GM18499 (cell line): ENCODE measurements around the gene SEPTIN8.

Source experiments
- ATAC-seq: cut with Tn5 transposase; IDR thresholded peaks from one replicate; pipeline ENCODE4 v1.9.1; 2021; ENCODE audit warnings: moderate number of reproducible peaks; ENCODE audit not compliant: insufficient read depth, unreplicated experiment

Gene SEPTIN8

DNA sequence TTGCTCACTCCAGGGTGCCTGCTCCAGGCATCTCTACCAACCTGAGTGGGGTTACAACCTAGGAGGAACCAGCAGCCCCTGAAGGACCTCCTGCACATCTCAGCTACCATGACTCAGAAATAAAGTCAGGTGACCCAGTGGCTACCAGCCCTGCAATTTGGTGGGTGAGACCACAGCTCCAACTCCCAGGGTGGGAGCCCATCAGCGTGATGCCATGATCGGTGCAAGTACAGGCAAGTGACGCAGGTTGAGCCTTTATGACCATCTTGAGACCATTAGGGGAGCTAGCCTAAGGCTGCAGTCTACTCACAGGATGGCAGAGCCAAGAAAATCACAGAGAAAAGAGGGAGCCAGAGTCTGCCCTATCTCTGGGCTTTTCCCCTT is 8.6 kb downstream of the SEPTIN8 start:
- no peak for ATAC-seq

DNA sequence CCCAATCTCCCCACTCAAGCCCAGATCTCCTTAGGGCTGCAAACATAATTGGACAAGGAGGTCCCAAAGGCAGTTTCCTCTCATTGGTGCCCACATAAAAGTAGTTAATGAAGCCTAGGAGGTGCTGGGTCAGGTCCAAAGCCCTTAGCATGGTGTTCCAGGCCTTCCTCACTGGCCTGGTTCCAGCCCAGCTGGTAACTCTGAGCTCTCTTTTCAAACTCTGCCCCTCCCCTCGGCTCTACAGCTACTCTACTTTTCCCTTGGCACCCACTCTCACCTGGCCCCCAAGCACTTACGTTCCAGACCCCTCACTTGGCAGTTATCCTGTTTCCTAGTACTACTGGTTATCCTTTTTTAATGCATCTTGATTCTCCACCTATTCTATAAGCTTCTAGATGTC is 9.9 kb downstream of the SEPTIN8 start:
- ATAC-seq = no peak

DNA sequence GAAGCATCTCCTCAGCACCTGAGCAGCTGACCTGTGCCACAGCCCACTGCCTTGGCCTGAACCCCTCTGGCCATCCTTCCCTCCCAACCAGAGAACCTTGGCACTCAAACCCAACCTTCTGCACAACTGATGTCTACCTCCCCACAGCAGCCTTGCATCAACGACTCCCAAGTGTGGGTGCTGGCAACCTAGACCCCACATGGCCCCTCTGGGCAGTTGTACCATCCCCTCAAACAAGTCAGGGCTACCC is 10.3 kb downstream of the SEPTIN8 start:
- no peak for ATAC-seq

DNA sequence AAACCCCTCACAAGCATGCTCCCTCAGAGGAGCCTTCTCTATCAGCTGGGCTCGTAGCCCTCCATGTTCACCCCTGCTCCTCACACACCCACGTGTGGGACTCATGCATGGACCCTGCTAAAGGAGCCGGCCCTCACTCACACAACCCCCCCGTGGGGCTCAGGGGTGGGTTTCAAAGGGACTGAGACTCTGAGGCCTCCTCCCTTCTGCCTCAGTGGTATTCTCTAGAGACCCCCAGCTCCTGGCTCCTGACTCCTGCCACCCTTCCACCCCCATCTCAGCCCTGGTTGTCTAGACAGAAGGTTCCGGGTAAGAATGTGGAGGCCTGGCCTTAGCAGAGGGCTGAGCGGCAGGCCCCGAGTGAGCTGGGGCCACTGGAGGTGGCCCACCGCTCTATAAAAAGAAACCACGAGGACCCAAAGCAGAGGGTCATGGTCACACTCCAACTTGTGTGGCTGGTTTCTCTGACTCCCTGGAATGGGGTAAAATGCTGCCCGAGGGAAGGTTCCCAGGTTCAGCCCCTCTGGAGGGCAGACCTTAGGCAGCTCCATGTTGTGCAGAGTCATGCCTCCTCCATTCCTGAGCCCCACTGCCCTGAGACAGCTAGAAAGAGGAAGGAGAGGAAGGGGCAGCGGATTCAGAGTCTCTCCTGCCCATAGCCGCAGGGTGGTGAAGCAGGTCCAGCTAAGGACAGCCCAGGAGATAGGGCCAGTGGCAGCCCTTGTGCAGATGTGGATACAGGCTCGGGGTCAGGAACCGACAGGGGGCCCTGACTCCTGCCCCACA is 10.8 kb downstream of the SEPTIN8 start:
- ATAC-seq = no peak

GRCh38 chr5:132765311-132766019 is 11.6 kb downstream of the SEPTIN8 start:
- ATAC-seq = no peak

DNA sequence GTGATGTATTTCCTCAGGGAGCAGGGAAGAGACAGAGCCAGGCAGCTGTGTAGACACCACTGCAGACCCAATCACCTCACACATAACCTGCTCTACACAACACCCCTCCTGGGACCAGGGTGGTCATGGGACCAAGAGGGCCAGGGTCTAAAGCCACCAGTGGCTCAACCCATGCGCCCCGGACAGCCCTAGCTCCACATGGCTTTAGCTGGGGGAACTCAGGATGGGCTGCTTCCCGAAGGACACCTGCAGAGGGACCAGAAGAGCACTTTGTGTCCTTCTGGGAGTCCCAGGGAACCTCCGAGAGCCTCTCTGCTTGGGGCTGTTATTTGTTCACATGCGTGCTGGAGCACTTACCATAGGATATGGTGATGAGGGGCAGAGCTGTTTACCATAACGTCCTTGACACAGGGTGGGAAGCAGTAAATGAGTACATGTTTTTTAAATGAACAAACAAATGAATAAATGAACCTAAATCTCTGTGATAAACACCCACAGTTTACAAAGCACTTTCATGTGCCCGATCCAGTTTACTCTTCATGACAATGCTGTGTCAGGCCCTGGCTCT is 12.3 kb downstream of the SEPTIN8 start:
- no peak for ATAC-seq

GRCh38 chr5:132764051-132764450 is 13.0 kb downstream of the SEPTIN8 start:
- no peak for ATAC-seq

GRCh38 chr5:132763181-132764036 is 13.6 kb downstream of the SEPTIN8 start:
- no peak for ATAC-seq

DNA sequence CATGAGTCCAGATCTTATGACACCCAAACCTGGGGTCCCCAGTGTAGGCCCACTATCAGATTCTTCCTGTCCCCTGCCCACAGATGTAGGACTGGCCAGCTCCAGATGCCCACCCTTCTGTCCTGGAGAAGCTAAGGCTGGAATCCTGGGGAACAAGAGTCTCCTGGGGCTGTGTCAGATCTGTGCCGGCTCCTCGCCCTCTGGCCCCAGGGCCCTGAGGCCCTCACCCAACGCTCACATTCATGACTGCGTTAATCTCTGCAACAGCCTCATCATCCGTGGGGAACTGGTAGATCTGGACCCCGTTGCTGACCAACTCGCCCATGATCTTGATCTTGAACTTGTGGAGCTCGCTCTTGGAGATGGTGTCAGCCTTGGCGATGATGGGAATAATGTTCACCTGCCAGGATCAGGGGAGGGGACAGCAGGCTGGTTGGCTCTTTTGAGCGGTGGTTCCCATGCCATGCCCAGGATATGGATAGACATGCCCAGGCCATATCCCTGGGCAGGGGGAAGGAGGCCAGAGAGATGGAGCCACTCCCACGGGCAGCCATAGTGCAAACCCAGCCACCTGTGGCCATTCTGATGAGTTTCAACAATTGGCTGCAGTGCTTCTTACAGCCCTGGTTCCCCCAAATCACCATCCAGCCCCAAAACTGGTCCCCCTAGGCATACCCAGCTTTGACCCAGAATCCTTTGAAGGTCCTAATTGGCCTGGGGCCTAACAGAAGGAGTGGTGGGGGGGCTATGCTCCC is 14.6 kb downstream of the SEPTIN8 start:
- ATAC-seq = no peak

DNA sequence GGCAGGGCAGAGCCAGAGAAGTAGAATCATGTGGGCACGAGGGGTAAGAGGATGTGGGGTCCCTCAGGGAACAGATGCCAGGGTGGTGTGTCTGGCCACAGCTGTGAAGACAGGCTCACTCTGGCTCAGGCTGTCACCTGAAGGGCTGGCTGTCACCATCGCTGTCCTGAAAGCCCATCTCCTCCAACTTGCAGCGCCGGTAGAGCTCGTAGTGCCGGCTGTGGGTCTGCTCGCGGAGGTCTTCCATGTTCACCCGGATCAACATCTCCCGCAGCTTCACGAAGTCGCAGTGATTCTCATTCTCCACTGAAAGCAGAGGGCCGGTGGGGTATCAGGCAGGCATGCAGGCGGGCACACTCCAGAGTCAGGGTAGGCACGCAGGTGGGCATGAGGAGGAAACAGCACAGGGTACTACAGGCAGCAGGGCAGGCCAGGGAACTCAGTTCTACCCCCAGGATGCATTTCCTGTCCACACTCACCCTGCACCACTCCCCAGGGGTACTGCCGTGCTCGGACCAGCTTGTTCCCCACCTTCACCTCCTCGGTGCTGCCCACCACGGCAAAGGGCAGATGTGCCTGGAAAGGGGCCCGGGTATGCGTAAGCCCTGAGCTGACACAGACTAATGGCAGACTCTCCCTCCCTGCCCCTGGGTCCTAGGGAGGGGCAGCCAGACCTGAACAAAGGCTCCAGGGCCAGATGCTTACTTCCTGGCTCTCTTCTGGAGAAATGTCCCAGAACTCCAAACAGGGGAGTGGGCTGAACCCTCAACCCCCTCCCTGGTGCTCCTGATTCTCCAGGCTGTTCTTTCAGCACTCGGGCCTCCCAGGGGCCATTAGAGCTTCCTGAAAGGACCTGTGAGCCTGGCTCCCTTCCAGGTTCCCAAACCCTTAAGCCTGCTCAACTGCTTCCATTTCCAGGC is 15.5 kb downstream of the SEPTIN8 start:
- ATAC-seq = no peak

GRCh38 chr5:132760601-132761317 is 16.3 kb downstream of the SEPTIN8 start:
- no peak for ATAC-seq

DNA sequence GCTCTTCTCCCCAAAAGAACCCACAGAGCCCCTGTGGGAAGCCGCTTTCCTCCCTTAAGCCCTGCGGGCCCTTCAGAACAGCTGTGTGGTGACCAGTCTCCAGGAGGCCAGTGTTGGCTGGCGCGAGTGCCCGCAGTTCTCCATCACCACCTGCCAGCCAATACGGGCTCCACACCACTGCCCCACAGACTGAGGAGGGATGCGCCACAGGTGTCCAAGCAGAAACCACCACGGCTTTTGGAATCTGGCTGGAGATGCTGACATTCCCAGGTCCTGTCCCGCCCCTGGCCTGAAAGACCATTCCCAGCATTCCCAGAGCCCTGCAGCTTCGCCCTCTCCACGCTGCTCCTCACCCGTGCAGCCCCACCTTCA is 17.0 kb downstream of the SEPTIN8 start:
- no peak for ATAC-seq

DNA sequence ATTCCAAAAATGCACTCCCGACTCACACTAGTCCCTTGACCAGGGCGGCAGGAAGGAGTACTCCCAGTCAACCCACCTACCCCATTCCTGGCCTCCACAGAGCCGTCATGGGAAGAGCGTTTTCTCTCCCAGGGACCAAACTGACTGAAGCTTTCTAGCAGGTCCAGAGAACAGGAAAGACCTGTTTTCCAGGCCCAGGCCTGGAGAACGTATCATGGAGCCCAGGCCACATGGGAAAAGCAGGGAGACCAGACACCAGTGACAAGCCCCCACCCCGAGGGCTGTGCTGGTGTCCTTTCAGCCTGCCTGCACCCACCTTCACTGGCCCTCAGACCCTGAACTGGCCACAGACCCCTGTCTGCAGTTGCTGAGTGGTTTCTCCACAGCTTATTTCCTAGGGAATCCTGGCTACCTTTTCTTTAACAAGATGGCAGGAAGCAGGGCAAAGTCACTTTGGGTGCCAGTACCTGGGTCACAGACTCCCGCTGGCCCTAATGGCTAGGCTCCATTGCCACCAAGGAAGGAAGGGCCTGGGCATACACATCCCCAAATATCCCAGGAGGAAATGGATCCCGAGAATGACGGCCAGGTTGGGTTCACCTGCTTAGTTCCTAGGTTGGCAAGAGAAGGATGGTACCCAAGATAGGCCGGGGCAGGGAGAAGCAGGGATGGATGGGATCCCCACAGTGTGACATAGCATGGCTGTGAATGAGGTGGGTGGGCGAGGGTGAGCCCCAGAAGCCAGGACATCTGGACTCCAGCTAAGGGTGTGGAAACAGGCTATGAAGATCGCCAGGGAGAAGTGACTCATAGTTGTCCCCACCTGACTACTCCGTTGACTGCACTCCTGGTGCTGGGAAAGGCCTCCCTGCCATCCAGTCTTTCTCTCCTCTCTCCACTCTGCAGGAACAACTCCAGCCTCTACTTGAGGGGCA is 17.7 kb downstream of the SEPTIN8 start:
- no peak for ATAC-seq

DNA sequence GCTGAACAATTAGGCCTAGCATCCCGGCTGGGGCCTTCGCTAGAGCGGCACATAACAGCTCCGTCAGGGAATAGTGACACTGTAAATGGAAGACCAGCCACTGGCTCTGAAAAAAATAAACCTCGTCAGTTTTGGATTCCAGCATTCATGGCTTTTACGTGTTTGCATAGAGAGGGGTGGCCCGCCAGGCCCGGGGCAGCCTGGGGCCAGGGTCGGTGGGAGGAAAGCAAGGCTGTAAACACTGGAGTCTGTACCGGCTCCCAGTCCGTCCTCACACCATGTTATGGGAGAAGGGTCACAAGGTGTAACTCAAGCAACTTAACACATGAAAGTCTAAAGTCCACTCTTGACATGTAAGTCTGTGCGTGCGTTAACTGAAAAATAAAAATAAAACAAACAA is 18.6 kb downstream of the SEPTIN8 start:
- no peak for ATAC-seq

GRCh38 chr5:132756542-132756941 is 20.5 kb downstream of the SEPTIN8 start:
- ATAC-seq = no peak

- ATAC-seq = no peak
Observed at GRCh38 chr5:132754947-132755346, 22.1 kb downstream of the SEPTIN8 start.

- ATAC-seq = no peak
Observed at GRCh38 chr5:132754111-132754510, 22.9 kb downstream of the SEPTIN8 start.
